Body of pancreas (tissue), 4 donors: Measurements from ENCODE around the gene PFKFB3. TPM values are rescaled to one million over a fixed set of nuclear protein-coding genes. Genes with fewer than 3 reads are reported as not detected.

Experiments
- ATAC-seq: fragments of 150-250 bp; one replicate; pipeline ENCODE4 v1.9.1; 2016
- DNase-seq, 4 donors: peaks; one replicate each; pipeline ENCODE4 v3.0.0-alpha.2; 2019
- H3K27ac ChIP-seq, 4 donors: fragments of 200-600 bp; sonication (generic); 1 replicate in 3 of 4; 2 replicates in 1 of 4; pipeline versions ENCODE4 v1.5.1 to v1.6.1; 2016 to 2019; ENCODE audit warnings: mild to moderate bottlenecking in 1 of 4, mixed read lengths in 1 of 4, moderate library complexity in 1 of 4
- H3K27me3 ChIP-seq, 2 donors: fragments of 200-600 bp; sonication (generic); one replicate each; pipeline ENCODE4 v1.6.0; 2016; ENCODE audit warnings: mild to moderate bottlenecking in 1 of 2
- H3K36me3 ChIP-seq, 2 donors: fragments of 200-600 bp; sonication (generic); replicated peaks in 1 of 2; 2 replicates each; pipeline ENCODE4 v1.5.1; 2016; ENCODE audit warnings: low read depth in 2 of 2; ENCODE audit not compliant: insufficient read depth in 1 of 2
- H3K4me1 ChIP-seq: fragments of 200-600 bp; sonication (generic); one replicate; pipeline ENCODE4 v1.6.0; 2016
- H3K4me3 ChIP-seq, 2 donors: fragments of 200-600 bp; sonication (generic); 1 replicate in 1 of 2; 2 replicates in 1 of 2; pipeline ENCODE4 v1.5.1; 2016 to 2019
- H3K9me3 ChIP-seq, 3 donors: fragments of 200-600 bp; sonication (generic); 1 replicate in 2 of 3; 2 replicates in 1 of 3; pipeline ENCODE4 v1.5.1; 2016
- CTCF ChIP-seq, 7 experiments: fragments of 450-650 bp in 4 of 7; fragments of 200-600 bp in 3 of 7; sonication (generic) in 3 of 7; IDR thresholded peaks; one replicate each; pipeline ENCODE4 v1.5.1; 2016 to 2019; ENCODE audit warnings: antibody characterized with exemption in 7 of 7
- POLR2A ChIP-seq, 3 donors: fragments of 450-650 bp; IDR thresholded peaks; one replicate each; pipeline ENCODE4 v1.6.1; 2016; ENCODE audit warnings: antibody characterized with exemption in 3 of 3, mild to moderate bottlenecking in 2 of 3
- WGBS, 2 donors: methylation state at CpG; one replicate each; pipeline ENCODE4 v1.1.5; 2017; 5-methylcytosine and 5-hydroxymethylcytosine counted together
- intact Hi-C: fragments of 100-400 bp; cut with DNase I; formaldehyde crosslinking; loops from one replicate; pipeline ENCODE4 v1.15.1; 2023
- total RNA-seq, 2 donors: library from RNA; depleted of rRNA; stranded (reverse); fragments of >200 nt; gene quantifications; one replicate each; pipeline ENCODE4 v1.1.0, GENCODE V29; 2016

PFKFB3 gene
- total RNA-seq, 2 donors from 2014 or later, result 26.5 to 137 TPM

- ATAC-seq (no peak), DNase-seq (no peak)
- H3K4me1 ChIP-seq, result no peaks in the 10 kb centered on the region
- no peaks in the 10 kb centered on the region for H3K27me3 ChIP-seq
- no peak overlapping the region for H3K4me3 ChIP-seq
- TF ChIP-seq CTCF (IDR thresholded peaks at IDR 0.05) (no peak), POLR2A (IDR thresholded peaks at IDR 0.05) (no peak)
- H3K27ac ChIP-seq, result no peak overlapping the region
- intact Hi-C loops, result no loop called here
- WGBS, 2 donors, result 91 to 92% methylated on average over 6 to 14 of the region's 14 CpGs
- H3K9me3 ChIP-seq, result no peaks in the 10 kb centered on the region
- H3K36me3 ChIP-seq, result peaks cover 4 to 52% of the 10 kb centered on the region in 2 donors
Measured at GRCh38 chr10:6223981-6224380, 21.2 kb downstream of the PFKFB3 start.

GRCh38 chr10:6224781-6225180, 22.0 kb downstream of the PFKFB3 start:
- H3K4me3 ChIP-seq, result no peak overlapping the region
- H3K9me3 ChIP-seq, result no peaks in the 10 kb centered on the region
- no peaks in the 10 kb centered on the region for H3K27me3 ChIP-seq
- 87 to 91% methylated on average over 10 to 13 of the region's 13 CpGs for WGBS, 2 donors
- no peaks in the 10 kb centered on the region for H3K4me1 ChIP-seq
- intact Hi-C loops, result no loop called here
- no peak overlapping the region for H3K27ac ChIP-seq
- no peak for DNase-seq
- no peak for ATAC-seq
- no peak for TF ChIP-seq CTCF (IDR thresholded peaks at IDR 0.05)
- TF ChIP-seq POLR2A (IDR thresholded peaks at IDR 0.05), result no peak
- H3K36me3 ChIP-seq, result peaks cover 4 to 57% of the 10 kb centered on the region in 2 donors

- H3K36me3 ChIP-seq, result peaks cover 4 to 61% of the 10 kb centered on the region in 2 donors
- ATAC-seq, result no peak
- intact Hi-C loops, result no loop called here
Measured at GRCh38 chr10:6225263-6225814, 22.6 kb downstream of the PFKFB3 start.

GRCh38 chr10:6226216-6226615, 23.5 kb downstream of the PFKFB3 start:
- Histone ChIP-seq H3K9me3 (no peaks in the 10 kb centered on the region), H3K27me3 (no peaks in the 10 kb centered on the region), H3K27ac (no peak overlapping the region), H3K4me1 (no peaks in the 10 kb centered on the region), H3K4me3 (no peak overlapping the region), H3K36me3 (peaks cover 4 to 55% of the 10 kb centered on the region in 2 donors)
- ATAC-seq (no peak), DNase-seq (no peak)
- 92 to 94% methylated on average over 22 to 23 of the region's 23 CpGs for WGBS, 2 donors
- TF ChIP-seq CTCF (IDR thresholded peaks at IDR 0.05) (no peak), POLR2A (IDR thresholded peaks at IDR 0.05) (no peak)
- intact Hi-C loops, result no loop called here

More at GRCh38 chr10:6225263-6225814, 22.6 kb downstream of the PFKFB3 start:
- DNase-seq, result no peak
- Histone ChIP-seq H3K4me3 (no peak overlapping the region), H3K27me3 (no peaks in the 10 kb centered on the region), H3K4me1 (no peaks in the 10 kb centered on the region), H3K27ac (no peak overlapping the region), H3K9me3 (no peaks in the 10 kb centered on the region)
- TF ChIP-seq CTCF (IDR thresholded peaks at IDR 0.05), result no peak
- no peak for TF ChIP-seq POLR2A (IDR thresholded peaks at IDR 0.05)
- WGBS, 2 donors, result 74 to 94% methylated on average over 7 to 15 of the region's 15 CpGs

- Histone ChIP-seq H3K4me3 (no peak overlapping the region), H3K27me3 (no peaks in the 10 kb centered on the region), H3K9me3 (no peaks in the 10 kb centered on the region), H3K36me3 (peaks cover 4 to 51% of the 10 kb centered on the region in 2 donors), H3K27ac (no peak overlapping the region), H3K4me1 (no peaks in the 10 kb centered on the region)
- no peak for DNase-seq
- TF ChIP-seq CTCF (IDR thresholded peaks at IDR 0.05), result no peak
- ATAC-seq, result no peak
- whole genome bisulfite sequencing, 2 donors, result 96% methylated on average over 9 of the region's 9 CpGs
- intact Hi-C loops, result no loop called here
Measured at GRCh38 chr10:6227346-6227745, 24.6 kb downstream of the PFKFB3 start.
